H9 (cell line): ENCODE results near the gene HIBCH. TPM values are rescaled to one million over a fixed set of nuclear protein-coding genes. Genes with fewer than 3 reads are reported as not detected.

ENCODE experiments used
- DNase-seq: peaks from one replicate; pipeline ENCODE4 v3.0.0-alpha.2; 2017
- H2AFZ ChIP-seq: one replicate; pipeline ENCODE4 v1.6.1; 2013; ENCODE audit warnings: mild to moderate bottlenecking, low read length, control low read depth, moderate library complexity
- H2AK5ac ChIP-seq: 2 replicates; pipeline ENCODE4 v1.6.1; 2013; ENCODE audit warnings: low read length, control low read depth, mixed read lengths; ENCODE audit not compliant: insufficient read length
- H2BK120ac ChIP-seq: one replicate; pipeline ENCODE4 v1.6.1; 2013; ENCODE audit warnings: low read depth, mild to moderate bottlenecking, low read length, control low read depth, inconsistent platforms; ENCODE audit not compliant: poor library complexity, severe bottlenecking
- H2BK12ac ChIP-seq: 2 replicates; pipeline ENCODE4 v1.6.1; 2013; ENCODE audit warnings: low read length, control low read depth, mixed read lengths, low read depth; ENCODE audit not compliant: insufficient read length
- H2BK15ac ChIP-seq: 2 replicates; pipeline ENCODE4 v1.6.1; 2013; ENCODE audit warnings: low read depth, low read length, control low read depth
- H2BK20ac ChIP-seq: one replicate; pipeline ENCODE4 v1.6.1; 2013; ENCODE audit warnings: low read depth, mild to moderate bottlenecking, low read length, control low read depth, inconsistent platforms; ENCODE audit not compliant: poor library complexity, severe bottlenecking
- H2BK5ac ChIP-seq: 2 replicates; pipeline ENCODE4 v1.6.1; 2013; ENCODE audit warnings: low read length, control low read depth, mixed read lengths; ENCODE audit not compliant: insufficient read length
- H3K14ac ChIP-seq: 2 replicates; pipeline ENCODE4 v1.6.1; 2013; ENCODE audit warnings: low read length, control low read depth; ENCODE audit not compliant: insufficient read depth
- H3K18ac ChIP-seq: 2 replicates; pipeline ENCODE4 v1.6.1; 2013; ENCODE audit warnings: low read depth, mild to moderate bottlenecking, mixed read lengths, low read length, control low read depth; ENCODE audit not compliant: insufficient read length
- H3K23ac ChIP-seq: 2 replicates; pipeline ENCODE4 v1.6.1; 2013; ENCODE audit warnings: low read length, control low read depth, mixed read lengths, low read depth; ENCODE audit not compliant: insufficient read length
- H3K23me2 ChIP-seq: 2 replicates; pipeline ENCODE4 v1.6.1; 2013; ENCODE audit warnings: low read depth, mild to moderate bottlenecking, mixed read lengths, low read length, control low read depth; ENCODE audit not compliant: insufficient read length, poor library complexity, severe bottlenecking
- H3K27ac ChIP-seq: 2 replicates; pipeline ENCODE4 v1.5.1; 2013; ENCODE audit warnings: low read length, control low read depth, mixed read lengths, low read depth; ENCODE audit not compliant: insufficient read length
- H3K27me3 ChIP-seq: 2 replicates; pipeline ENCODE4 v1.6.1; 2013; ENCODE audit warnings: low read length, control low read depth, inconsistent platforms; ENCODE audit not compliant: insufficient read depth
- H3K4ac ChIP-seq: 2 replicates; pipeline ENCODE4 v1.6.1; 2013; ENCODE audit warnings: low read depth, mild to moderate bottlenecking, control low read depth, inconsistent platforms, low read length, moderate library complexity
- H3K4me1 ChIP-seq: 2 replicates; pipeline ENCODE4 v1.6.1; 2013; ENCODE audit warnings: low read length, control low read depth, inconsistent platforms; ENCODE audit not compliant: insufficient read depth
- H3K4me2 ChIP-seq: 2 replicates; pipeline ENCODE4 v1.6.1; 2013; ENCODE audit warnings: low read length, control low read depth, mixed read lengths; ENCODE audit not compliant: insufficient read length, insufficient read depth
- H3K56ac ChIP-seq: 2 replicates; pipeline ENCODE4 v1.6.1; 2013; ENCODE audit warnings: low read depth, mild to moderate bottlenecking, mixed read lengths, low read length, control low read depth; ENCODE audit not compliant: insufficient read length
- H3K79me1 ChIP-seq: 2 replicates; pipeline ENCODE4 v1.6.1; 2013; ENCODE audit warnings: low read depth, mild to moderate bottlenecking, moderate library complexity, low read length, control low read depth, inconsistent platforms; ENCODE audit not compliant: insufficient read depth, poor library complexity, severe bottlenecking
- H3K79me2 ChIP-seq: 2 replicates; pipeline ENCODE4 v1.6.1; 2013; ENCODE audit warnings: low read length, control low read depth, inconsistent platforms; ENCODE audit not compliant: insufficient read depth
- H3K9ac ChIP-seq: 2 replicates; pipeline ENCODE4 v1.6.1; 2013; ENCODE audit warnings: low read length, control low read depth, mixed read lengths; ENCODE audit not compliant: insufficient read length; ENCODE audit errors: extremely low read depth
- H3K9me3 ChIP-seq: one replicate; pipeline ENCODE4 v1.6.1; 2013; ENCODE audit warnings: low read depth, low read length, inconsistent platforms; ENCODE audit not compliant: control insufficient read depth
- H3T11ph ChIP-seq: one replicate; pipeline ENCODE4 v1.6.1; 2013; ENCODE audit warnings: mild to moderate bottlenecking, low read length, control low read depth, inconsistent platforms
- H4K20me1 ChIP-seq: one replicate; pipeline ENCODE4 v1.6.1; 2013; ENCODE audit not compliant: control insufficient read depth, insufficient read length, insufficient read depth
- H4K5ac ChIP-seq: 2 replicates; pipeline ENCODE4 v1.6.1; 2013; ENCODE audit warnings: low read depth, mild to moderate bottlenecking, mixed read lengths, low read length, control low read depth; ENCODE audit not compliant: insufficient read length
- H4K8ac ChIP-seq: replicated peaks from 2 replicates; pipeline ENCODE4 v1.6.1; 2013; ENCODE audit warnings: low read length, control low read depth, mixed read lengths, low read depth; ENCODE audit not compliant: insufficient read length
- H4K91ac ChIP-seq: 2 replicates; pipeline ENCODE4 v1.6.1; 2013; ENCODE audit warnings: low read depth, mild to moderate bottlenecking, moderate library complexity, mixed read lengths, low read length, control low read depth; ENCODE audit not compliant: insufficient read length
- H3K27ac Mint-ChIP-seq, 3 experiments: 2 replicates in 2 of 3; 3 replicates in 1 of 3; pipeline ENCODE4 v1.8.0; 2020 to 2021; ENCODE audit warnings: mixed read lengths in 3 of 3, mild to moderate bottlenecking in 1 of 3, moderate library complexity in 1 of 3
- H3K27me3 Mint-ChIP-seq: 2 replicates; pipeline ENCODE4 v1.8.0; 2021; ENCODE audit warnings: low read depth, mild to moderate bottlenecking, moderate library complexity, mixed read lengths
- H3K36me3 Mint-ChIP-seq, 3 experiments: 2 replicates in 2 of 3; 3 replicates in 1 of 3; pipeline ENCODE4 v1.8.0; 2020 to 2021; ENCODE audit warnings: low read depth in 3 of 3, mixed read lengths in 3 of 3; ENCODE audit not compliant: insufficient read depth in 1 of 3
- H3K4me1 Mint-ChIP-seq, 2 experiments: 2 replicates each; pipeline ENCODE4 v1.8.0; 2020; ENCODE audit warnings: mixed read lengths in 2 of 2
- H3K4me3 Mint-ChIP-seq, 2 experiments: 2 replicates in 1 of 2; 3 replicates in 1 of 2; pipeline ENCODE4 v1.8.0; 2020 to 2021; ENCODE audit warnings: mild to moderate bottlenecking in 2 of 2, mixed read lengths in 2 of 2, moderate library complexity in 1 of 2
- H3K9me3 Mint-ChIP-seq, 2 experiments: 2 replicates in 1 of 2; 3 replicates in 1 of 2; pipeline ENCODE4 v1.8.0; 2020; ENCODE audit warnings: mild to moderate bottlenecking in 2 of 2, mixed read lengths in 2 of 2, moderate library complexity in 1 of 2
- WGBS: extraction: QIAGEN DNeasy Blood & Tissue Kit; methylation state at CpG from one replicate; pipeline ENCODE4 v1.1.7; 2013; ENCODE audit warnings: missing lambda C conversion rate, low lambda C conversion rate, mixed read lengths; ENCODE audit not compliant: insufficient read length; ENCODE audit errors: extremely low coverage; 5-methylcytosine and 5-hydroxymethylcytosine counted together
- total RNA-seq: library from RNA; stranded (reverse); gene quantifications from 2 replicates; pipeline ENCODE4 v1.2.1, GENCODE V29; 2021
- TF ChIP-seq, protein P1 (sequence below): fragments of 200-600 bp; sonication (generic); conservative IDR thresholded peaks from 3 replicates; pipeline ENCODE4 v1.8.0; 2021; ENCODE audit warnings: antibody characterized with exemption, mild to moderate bottlenecking

Gene HIBCH
- total RNA-seq, 1 experiment from 2014 or later, result 28.0 TPM

DNA sequence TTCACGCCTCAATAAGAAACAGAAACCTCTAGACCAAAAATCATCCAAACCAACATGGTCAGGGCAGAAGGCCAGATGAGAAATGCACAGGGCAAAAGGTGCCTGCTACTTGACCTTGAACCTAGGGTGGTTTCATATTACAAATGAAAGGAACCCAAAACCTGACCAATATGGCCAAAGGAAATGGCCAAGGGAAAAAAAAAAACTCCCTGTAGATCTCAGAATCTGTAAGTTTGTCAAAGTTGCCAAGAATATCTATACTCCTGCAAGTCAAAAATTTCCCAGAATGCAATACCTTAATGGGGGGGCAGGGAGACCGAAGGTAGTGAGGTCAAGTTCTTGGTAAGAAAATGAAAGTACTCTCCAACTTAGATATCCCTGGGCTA, 47.2 kb downstream of the HIBCH start:
- no peak overlapping the region for H2BK20ac ChIP-seq
- H4K8ac ChIP-seq, result no peak overlapping the region
- H2BK120ac ChIP-seq, result no peak overlapping the region
- no peaks in the 10 kb centered on the region for H4K20me1 ChIP-seq
- no peak overlapping the region for H3K4me3 Mint-ChIP-seq
- H3K4me2 ChIP-seq, result no peak overlapping the region
- no peak overlapping the region for H3K9ac ChIP-seq
- H3K4me1 Mint-ChIP-seq, result peaks cover 6 to 11% of the 10 kb centered on the region in 2 experiments; a peak in 3 of 4 replicates
- no peak overlapping the region for H3K18ac ChIP-seq
- no peak overlapping the region for H3K23ac ChIP-seq
- H2AFZ ChIP-seq, result no peak overlapping the region
- no peak overlapping the region for H2BK15ac ChIP-seq
- TF ChIP-seq, protein P1, sequence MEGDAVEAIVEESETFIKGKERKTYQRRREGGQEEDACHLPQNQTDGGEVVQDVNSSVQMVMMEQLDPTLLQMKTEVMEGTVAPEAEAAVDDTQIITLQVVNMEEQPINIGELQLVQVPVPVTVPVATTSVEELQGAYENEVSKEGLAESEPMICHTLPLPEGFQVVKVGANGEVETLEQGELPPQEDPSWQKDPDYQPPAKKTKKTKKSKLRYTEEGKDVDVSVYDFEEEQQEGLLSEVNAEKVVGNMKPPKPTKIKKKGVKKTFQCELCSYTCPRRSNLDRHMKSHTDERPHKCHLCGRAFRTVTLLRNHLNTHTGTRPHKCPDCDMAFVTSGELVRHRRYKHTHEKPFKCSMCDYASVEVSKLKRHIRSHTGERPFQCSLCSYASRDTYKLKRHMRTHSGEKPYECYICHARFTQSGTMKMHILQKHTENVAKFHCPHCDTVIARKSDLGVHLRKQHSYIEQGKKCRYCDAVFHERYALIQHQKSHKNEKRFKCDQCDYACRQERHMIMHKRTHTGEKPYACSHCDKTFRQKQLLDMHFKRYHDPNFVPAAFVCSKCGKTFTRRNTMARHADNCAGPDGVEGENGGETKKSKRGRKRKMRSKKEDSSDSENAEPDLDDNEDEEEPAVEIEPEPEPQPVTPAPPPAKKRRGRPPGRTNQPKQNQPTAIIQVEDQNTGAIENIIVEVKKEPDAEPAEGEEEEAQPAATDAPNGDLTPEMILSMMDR, result no peak
- no peaks in the 10 kb centered on the region for H3K9me3 ChIP-seq
- no peaks in the 10 kb centered on the region for H3K23me2 ChIP-seq
- H3K79me1 ChIP-seq, result no peaks in the 10 kb centered on the region
- no peak overlapping the region for H3T11ph ChIP-seq
- H2BK12ac ChIP-seq, result no peak overlapping the region
- no peaks in the 10 kb centered on the region for H3K27me3 Mint-ChIP-seq
- no peak overlapping the region; a peak in 1 of 7 replicates for H3K27ac Mint-ChIP-seq
- H3K9me3 Mint-ChIP-seq, result no peaks in the 10 kb centered on the region
- no peak overlapping the region for H3K27ac ChIP-seq
- H3K27me3 ChIP-seq, result no peaks in the 10 kb centered on the region
- H3K4ac ChIP-seq, result no peak overlapping the region
- H3K36me3 Mint-ChIP-seq, result peaks cover 2 to 22% (median 13%) of the 10 kb centered on the region in 3 experiments; a peak in 5 of 7 replicates
- no CpG with 5 or more reads among the region's 2 CpGs for WGBS
- H4K91ac ChIP-seq, result no peak overlapping the region
- H2BK5ac ChIP-seq, result no peak overlapping the region
- no peaks in the 10 kb centered on the region for H3K79me2 ChIP-seq
- no peak for DNase-seq
- H3K14ac ChIP-seq, result no peak overlapping the region
- H2AK5ac ChIP-seq, result no peak overlapping the region
- H4K5ac ChIP-seq, result no peak overlapping the region
- no peak overlapping the region for H3K56ac ChIP-seq
- no peaks in the 10 kb centered on the region for H3K4me1 ChIP-seq
